Measurements from ENCODE around the gene IQSEC2. TPM values are rescaled to one million over a fixed set of nuclear protein-coding genes. Genes with fewer than 3 reads are reported as not detected.

The IQSEC2 gene
- total RNA-seq, 1 experiment from 2014 or later, result 45.7 TPM

DNA sequence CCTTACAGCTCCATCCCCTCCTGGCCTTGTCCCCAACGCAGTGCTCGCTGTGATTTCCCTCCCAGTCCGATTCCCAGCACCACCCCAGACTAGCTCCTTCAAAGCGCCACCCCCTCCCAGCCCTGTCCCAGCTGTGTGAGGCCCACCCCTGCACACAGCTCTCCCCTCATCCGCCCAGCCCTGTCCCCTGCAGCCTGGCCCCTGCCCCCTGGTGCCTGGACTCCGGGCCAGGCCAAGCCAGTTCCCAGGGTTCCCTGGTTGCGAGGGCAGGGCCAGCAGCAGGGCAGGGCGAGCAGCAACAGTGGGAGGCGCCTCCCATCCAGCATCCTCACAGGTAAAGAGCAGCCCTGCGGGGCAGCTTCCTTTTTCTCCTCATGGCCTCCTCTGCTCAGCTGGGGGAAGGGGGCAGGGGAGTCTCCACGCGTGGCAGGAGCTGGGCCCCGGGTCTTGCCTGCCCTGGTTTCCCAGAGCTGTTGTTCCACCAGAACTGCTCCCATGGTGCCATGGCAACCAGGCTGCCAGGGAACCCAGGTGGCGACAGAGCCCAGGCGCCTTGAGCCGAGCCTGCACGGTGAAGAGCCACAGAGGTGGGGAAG, 24.8 kb downstream of the IQSEC2 start:
- Histone ChIP-seq H2AFZ (no peak overlapping the region), H3K4me2 (no peak overlapping the region), H4K20me1 (ENCODE audit: insufficient read depth) (no peaks in the 10 kb centered on the region), H3K27ac (no peak overlapping the region), H3K9me2 (ENCODE audit: insufficient read depth) (no peaks in the 10 kb centered on the region), H3F3A (ENCODE audit: insufficient read depth, low read depth) (no peaks in the 10 kb centered on the region), H3K9me3 (ENCODE audit: insufficient read depth, low read depth) (no peaks in the 10 kb centered on the region), H3K4me1 (replicated peaks; ENCODE audit: insufficient read depth) (no peaks in the 10 kb centered on the region), H3K4me3 (no peak overlapping the region), H3K36me3 (ENCODE audit: low read depth) (no peaks in the 10 kb centered on the region), H3K27me3 (ENCODE audit: insufficient read depth, low read depth) (no peaks in the 10 kb centered on the region), H3K79me2 (ENCODE audit: low read depth) (no peaks in the 10 kb centered on the region)
- no TSS peak for BruUV-seq (replicated peaks)
- ChIA-PET CTCF (no interaction called here), POLR2A (ENCODE audit: unreplicated experiment) (no interaction called here)
- intact Hi-C loops (cut with micrococcal nuclease; ENCODE audit: unreplicated experiment), result no loop called here
- TF ChIP-seq, protein P1, sequence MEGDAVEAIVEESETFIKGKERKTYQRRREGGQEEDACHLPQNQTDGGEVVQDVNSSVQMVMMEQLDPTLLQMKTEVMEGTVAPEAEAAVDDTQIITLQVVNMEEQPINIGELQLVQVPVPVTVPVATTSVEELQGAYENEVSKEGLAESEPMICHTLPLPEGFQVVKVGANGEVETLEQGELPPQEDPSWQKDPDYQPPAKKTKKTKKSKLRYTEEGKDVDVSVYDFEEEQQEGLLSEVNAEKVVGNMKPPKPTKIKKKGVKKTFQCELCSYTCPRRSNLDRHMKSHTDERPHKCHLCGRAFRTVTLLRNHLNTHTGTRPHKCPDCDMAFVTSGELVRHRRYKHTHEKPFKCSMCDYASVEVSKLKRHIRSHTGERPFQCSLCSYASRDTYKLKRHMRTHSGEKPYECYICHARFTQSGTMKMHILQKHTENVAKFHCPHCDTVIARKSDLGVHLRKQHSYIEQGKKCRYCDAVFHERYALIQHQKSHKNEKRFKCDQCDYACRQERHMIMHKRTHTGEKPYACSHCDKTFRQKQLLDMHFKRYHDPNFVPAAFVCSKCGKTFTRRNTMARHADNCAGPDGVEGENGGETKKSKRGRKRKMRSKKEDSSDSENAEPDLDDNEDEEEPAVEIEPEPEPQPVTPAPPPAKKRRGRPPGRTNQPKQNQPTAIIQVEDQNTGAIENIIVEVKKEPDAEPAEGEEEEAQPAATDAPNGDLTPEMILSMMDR (conservative IDR thresholded peaks at IDR 0.05), result no peak
- no peak for TF ChIP-seq EZH2 (IDR thresholded peaks at IDR 0.05; ENCODE audit: low read depth)
- no peak for DNase-seq

DNA sequence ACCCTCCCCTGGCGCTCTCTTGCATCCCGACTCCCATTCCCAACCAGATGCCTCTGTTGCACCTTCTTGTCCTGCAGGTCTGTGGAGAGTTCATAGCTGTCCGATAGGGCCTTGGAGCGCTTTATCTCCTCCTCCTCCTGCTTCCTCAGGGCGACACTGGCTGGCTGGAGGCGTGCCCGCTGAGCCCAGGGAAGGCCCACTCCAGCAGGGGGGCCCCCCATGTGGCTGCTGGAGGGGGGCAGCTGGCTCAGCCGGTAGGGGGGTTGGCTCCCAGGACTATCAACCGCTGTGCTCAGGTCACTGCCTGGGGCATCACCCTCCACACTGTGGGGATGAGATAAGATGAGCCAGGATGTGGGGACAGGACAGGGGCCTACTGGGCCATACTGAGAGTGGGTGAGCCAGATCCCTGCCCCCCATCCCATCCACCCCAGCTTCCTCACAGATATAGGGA, 25.6 kb downstream of the IQSEC2 start:
- H3K4me1 ChIP-seq (replicated peaks; ENCODE audit: insufficient read depth), result no peaks in the 10 kb centered on the region
- H2AFZ ChIP-seq, result no peak overlapping the region
- H3K27me3 ChIP-seq (ENCODE audit: insufficient read depth, low read depth), result no peaks in the 10 kb centered on the region
- DNase-seq, result no peak
- H3K27ac ChIP-seq, result no peak overlapping the region
- no peaks in the 10 kb centered on the region for H3K9me2 ChIP-seq (ENCODE audit: insufficient read depth)
- H3K4me2 ChIP-seq, result no peak overlapping the region
- CTCF ChIA-PET, result no interaction called here
- intact Hi-C loops (cut with micrococcal nuclease; ENCODE audit: unreplicated experiment), result no loop called here
- TF ChIP-seq, protein P1 (conservative IDR thresholded peaks at IDR 0.05), result no peak
- no peak for TF ChIP-seq EZH2 (IDR thresholded peaks at IDR 0.05; ENCODE audit: low read depth)
- H3K79me2 ChIP-seq (ENCODE audit: low read depth), result no peaks in the 10 kb centered on the region
- POLR2A ChIA-PET (ENCODE audit: unreplicated experiment), result no interaction called here
- no peaks in the 10 kb centered on the region for H3K36me3 ChIP-seq (ENCODE audit: low read depth)
- H3K4me3 ChIP-seq, result no peak overlapping the region
- no peaks in the 10 kb centered on the region for H3F3A ChIP-seq (ENCODE audit: insufficient read depth, low read depth)
- no peaks in the 10 kb centered on the region for H4K20me1 ChIP-seq (ENCODE audit: insufficient read depth)
- BruUV-seq (replicated peaks), result no TSS peak
- H3K9me3 ChIP-seq (ENCODE audit: insufficient read depth, low read depth), result no peaks in the 10 kb centered on the region

DNA sequence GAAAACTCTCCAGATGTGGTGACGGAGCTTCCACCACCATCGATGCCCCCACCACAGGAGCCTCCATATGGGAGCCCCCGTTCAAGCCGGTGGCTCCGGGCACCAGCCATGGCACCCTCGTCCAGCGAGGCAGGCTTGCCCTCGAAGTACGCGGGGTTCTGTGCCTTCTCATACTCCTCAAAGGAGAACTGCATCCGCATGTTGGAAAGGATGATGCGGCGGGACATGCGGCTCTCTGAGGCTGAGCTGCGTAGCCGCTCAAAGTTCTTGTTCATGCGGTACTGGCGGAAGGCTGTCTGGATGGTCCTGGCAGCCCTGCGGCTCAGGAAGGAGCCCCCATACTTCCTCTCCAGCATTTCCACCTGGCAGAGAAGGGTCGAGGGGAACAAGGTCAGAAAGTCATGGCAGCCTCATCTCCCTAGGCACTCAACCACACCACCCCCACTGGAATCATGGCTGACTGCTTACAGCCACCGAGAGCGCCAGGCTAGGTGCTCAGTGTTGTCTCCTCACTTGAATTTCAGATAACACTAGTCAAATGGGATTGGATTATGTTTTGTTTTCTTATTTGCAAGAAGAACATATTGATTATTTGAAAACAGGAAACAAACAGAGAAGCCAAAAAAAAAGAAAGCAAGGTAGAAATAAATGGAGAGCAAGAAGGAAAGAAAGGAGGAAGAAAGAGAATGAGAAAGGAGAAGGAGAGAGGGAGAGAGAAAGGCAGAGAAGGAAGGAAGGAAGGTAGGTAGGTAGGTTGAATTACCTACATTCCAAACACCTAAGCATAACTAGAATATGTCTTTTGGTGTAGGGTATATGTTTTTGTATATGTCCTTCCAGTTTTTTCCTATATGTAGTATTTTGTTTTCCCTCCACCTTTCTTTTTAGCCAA, 26.6 kb downstream of the IQSEC2 start:
- H3F3A ChIP-seq (ENCODE audit: insufficient read depth, low read depth), result no peaks in the 10 kb centered on the region
- TF ChIP-seq, protein P1 (conservative IDR thresholded peaks at IDR 0.05), result no peak
- H3K79me2 ChIP-seq (ENCODE audit: low read depth), result no peaks in the 10 kb centered on the region
- no peaks in the 10 kb centered on the region for H4K20me1 ChIP-seq (ENCODE audit: insufficient read depth)
- ChIA-PET POLR2A (ENCODE audit: unreplicated experiment) (no interaction called here), CTCF (no interaction called here)
- H3K4me2 ChIP-seq, result no peak overlapping the region
- H2AFZ ChIP-seq, result no peak overlapping the region
- no TSS peak for BruUV-seq (replicated peaks)
- H3K9me3 ChIP-seq (ENCODE audit: insufficient read depth, low read depth), result no peaks in the 10 kb centered on the region
- no peaks in the 10 kb centered on the region for H3K4me1 ChIP-seq (replicated peaks; ENCODE audit: insufficient read depth)
- no peak overlapping the region for H3K27ac ChIP-seq
- H3K4me3 ChIP-seq, result no peak overlapping the region
- H3K27me3 ChIP-seq (ENCODE audit: insufficient read depth, low read depth), result no peaks in the 10 kb centered on the region
- intact Hi-C loops (cut with micrococcal nuclease; ENCODE audit: unreplicated experiment), result no loop called here
- no peaks in the 10 kb centered on the region for H3K36me3 ChIP-seq (ENCODE audit: low read depth)
- H3K9me2 ChIP-seq (ENCODE audit: insufficient read depth), result no peaks in the 10 kb centered on the region
- no peak for DNase-seq

Data from PC-9 (cell line).